GM18498 (cell line): ENCODE data around the gene SERINC3.

ENCODE experiments used
- ATAC-seq: cut with Tn5 transposase; IDR thresholded peaks from one replicate; pipeline ENCODE4 v1.9.1; 2021; ENCODE audit warnings: mild to moderate bottlenecking, moderate library complexity; ENCODE audit not compliant: unreplicated experiment

The SERINC3 gene

DNA sequence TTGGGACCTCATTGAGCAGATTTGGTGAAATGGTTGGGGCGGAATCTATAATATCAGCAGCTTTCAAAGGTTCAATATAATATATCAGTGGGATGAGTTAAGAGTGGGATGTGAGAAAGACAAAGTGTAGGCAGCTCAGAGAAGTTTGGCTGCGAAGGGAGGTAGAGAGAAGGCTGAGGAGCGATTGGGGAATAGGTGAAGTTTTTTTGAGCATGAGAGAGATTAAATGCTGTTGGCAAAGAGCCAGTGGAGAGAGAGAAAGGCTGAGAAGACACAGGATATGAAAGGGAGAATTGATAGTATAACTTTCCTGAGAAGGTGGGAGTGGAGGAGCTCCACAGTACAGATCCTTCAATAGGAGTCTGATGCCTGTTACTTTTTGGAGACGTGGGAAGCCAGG lies 12.1 kb upstream of the SERINC3 start:
- ATAC-seq: no peak

DNA sequence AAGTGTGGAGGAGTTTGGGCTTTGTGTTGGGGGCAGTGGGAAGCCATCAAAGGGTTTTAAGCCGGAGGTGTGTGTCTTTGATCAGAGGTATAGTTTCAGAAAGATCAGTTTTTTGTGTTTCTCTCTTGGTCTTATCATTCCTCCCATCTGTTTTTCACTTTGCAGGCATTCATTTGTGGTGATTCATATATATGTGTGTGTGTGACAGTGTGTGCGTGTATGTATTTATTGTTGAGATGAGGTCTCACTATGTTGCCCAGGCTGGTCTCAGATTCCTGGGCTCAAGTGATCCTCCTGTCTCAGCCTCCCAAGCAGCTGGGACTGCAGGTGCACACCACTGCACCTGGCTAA lies 11.1 kb upstream of the SERINC3 start:
- no peak for ATAC-seq

DNA sequence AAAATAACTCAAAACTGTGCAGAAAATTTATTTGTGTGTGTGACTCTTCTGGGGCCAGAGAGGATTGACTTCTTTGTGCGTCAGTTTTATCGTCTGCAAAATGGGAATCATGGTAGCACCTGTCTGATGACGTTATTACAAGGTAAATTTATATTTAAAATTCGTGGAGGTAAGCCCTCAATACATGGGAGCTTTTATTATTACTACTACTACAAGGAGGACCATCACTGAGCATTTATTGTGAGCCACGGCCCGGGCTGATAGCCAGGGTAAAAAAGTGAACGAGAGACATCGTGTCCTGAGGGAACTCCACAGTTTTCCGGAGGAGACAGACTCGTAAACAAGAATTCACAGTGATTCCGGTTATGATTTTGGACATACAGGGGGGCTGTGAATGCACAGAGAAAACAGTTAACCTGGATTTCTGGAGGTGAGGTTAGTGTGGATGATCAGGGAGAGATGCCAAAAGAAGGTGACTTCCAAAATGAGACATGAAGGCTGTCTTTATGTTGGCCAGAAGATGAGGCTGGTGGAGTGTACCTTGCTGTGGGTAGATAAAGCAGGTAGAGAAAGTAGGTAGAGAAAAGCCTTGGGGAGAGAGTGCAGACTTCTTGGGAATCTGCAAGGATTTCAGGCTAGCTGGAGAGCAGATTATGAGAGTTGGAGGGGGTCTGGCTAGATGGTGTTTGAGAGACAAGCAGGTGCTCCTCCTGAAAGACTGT lies 10.6 kb upstream of the SERINC3 start:
- no peak for ATAC-seq

DNA sequence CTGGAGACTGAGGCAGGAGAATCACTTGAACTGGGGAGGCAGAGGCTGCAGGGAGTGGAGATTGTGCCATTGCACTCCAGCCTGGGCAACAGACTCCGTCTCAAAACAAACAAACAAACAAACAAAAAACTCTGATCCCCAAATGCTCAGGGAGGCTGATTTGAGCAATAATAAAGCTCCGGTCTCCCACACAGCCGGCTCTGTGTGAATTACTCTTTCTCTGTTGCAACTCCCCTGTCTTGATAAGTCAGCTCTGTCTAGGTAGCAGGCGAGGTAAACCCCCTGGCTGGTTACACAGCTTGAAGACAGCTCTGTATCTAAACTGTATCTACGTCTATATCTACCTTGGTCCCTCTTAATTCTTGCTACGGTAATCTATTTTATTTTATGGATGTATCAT lies 6.4 kb upstream of the SERINC3 start:
- no peak for ATAC-seq

DNA sequence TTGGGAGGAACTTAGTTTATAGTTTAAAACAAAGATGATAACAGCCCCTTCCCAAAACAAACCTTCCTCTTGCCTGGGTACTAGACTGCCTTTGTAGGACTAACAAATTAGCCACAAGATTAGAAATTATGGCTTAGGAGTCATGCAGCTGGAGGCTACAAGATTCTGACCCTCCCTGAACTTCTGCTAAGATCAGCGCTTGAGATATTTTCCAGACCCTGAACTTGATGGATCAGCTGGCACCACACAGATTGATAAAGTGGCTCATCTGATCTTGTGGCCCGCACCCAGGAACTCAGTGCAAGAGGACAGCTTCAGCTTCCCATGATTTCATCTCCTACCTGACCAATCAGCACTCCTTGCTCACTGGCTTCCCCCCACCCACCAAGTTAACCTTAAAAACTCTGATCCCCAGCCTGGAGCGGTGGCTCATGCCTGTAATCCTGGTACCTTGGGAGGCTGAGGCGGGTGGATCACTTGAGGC lies 5.9 kb upstream of the SERINC3 start:
- no peak for ATAC-seq

DNA sequence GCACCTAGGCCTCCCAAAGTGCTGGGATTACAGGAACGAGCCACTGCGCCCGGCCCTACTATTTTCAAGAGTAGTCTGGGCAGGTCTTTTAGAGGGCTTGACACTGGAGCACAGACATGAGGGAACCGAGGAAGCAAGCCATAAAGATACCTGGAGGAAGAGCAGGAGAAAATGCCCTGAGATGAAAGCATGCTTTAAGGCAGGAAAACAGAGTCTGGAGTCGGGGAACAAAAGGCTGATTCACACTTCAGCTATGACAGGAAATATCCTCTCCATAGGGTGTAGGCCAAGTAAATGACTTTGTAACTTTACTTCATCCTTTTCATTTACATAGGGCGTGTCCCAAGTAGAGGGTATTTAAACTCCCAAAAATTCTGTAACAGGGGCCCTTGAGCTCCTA lies 4.3 kb upstream of the SERINC3 start:
- ATAC-seq: no peak

DNA sequence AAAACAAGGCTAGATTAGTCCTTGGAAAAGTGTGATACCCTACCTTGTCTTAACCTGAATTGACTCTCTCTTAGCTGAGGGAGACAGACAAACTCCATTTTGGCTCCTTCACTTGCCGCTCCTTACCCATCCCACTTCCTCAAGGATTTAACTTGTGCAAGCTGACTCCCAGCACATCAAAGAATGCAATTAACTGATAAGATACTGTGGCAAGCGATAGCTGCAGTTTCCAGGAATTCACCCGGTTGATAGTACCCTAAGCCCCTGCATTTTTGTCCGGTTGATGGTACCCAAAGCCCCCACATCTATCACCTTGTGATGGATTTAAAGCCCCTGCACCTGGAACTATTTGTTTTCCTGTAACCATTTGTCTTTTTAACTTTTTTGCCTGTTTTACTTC lies 1.9 kb upstream of the SERINC3 start:
- no peak for ATAC-seq

DNA sequence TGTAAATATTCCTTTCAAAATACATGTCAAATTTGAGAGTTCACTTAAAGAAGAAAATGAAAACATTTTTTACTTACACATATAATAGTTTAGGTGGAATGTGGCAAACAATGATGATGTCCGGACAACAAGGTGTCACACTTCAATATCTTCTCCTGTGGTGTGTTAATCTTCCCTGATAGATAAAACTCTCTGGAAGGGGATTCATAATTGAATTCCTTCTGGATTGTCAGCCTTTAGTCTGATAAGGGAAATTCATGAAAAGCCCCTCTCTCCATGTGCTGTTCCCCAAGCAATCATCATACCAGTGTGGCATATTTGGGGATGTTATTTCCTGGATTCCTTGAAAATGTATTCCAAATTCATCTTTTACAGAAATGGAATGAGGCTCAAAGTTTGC lies 971 bp upstream of the SERINC3 start:
- ATAC-seq: no peak

DNA sequence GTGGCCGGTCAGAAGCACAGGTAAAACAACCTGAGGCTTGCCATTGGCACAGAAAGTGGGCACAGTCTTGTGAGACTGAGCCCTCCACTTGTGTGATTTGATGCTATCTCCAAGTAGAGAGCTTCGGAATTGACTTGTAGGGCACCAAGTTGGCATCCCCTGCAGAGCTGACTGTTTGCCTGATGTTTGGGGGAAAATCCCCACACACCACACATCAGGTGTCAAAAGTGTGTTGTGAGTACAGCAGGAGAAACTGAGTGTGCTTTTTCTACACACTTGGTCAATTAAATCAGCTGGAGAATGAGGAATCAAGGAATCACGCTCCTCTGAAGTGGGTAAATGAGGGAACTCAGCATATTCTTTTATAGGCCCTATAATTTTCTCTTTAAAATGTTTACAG lies 989 bp downstream of the SERINC3 start:
- ATAC-seq: no peak

DNA sequence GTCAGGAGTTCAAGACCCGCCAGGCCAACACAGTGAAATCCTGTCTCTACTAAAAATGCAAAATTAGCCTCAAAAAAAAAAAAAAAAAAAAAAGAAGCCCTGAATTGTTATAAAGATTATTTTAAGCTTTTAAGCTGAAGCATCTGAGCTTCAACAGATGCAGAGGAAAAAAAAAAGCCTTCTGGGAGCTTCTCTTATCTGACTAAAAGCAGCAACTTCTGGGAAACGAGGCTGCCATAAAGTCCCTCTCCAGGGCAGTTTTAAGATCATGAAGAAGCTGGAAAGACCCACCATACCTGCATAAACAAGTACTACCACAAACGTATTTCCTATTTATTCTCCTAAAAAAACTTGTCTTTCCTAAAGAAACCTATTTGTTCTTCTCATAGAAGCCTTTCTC lies 3.6 kb downstream of the SERINC3 start:
- no peak for ATAC-seq

DNA sequence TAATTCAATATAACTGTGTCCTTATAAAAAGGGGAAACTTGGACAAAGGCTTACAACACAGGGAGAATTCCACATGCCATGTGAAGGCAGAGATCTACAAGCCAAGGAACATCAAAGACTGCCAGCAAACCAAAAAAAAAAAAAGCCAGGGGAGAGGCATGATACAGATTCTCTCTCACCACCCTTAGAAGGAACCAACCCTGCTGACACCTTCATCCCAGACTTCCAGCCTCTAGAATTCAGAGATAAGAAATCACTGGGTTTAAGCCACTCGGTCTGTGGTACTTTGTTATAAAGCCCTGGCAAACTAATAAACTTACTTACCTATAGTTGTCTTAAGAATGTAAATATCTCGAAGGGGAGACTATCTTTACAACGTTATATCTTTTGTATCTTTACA lies 4.4 kb downstream of the SERINC3 start:
- ATAC-seq: no peak

DNA sequence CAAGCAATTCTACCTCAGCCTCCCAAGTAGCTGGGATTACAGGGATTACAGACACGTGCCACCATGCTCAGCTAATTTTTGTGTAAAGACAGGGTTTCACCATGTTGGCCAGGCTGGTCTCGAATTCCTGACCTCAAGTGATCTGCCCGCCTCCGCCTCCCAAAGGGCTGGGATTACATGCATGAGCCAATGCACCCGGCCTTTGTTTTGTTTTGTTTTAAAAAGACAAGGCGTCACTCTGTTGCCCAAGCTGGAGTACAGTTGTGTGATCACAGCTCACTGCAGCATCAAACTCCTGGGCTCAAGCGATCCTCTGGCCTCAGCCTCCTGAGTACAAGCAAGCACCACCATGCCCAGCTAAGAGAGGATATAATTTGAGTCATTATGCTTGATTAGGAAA lies 5.4 kb downstream of the SERINC3 start:
- no peak for ATAC-seq

DNA sequence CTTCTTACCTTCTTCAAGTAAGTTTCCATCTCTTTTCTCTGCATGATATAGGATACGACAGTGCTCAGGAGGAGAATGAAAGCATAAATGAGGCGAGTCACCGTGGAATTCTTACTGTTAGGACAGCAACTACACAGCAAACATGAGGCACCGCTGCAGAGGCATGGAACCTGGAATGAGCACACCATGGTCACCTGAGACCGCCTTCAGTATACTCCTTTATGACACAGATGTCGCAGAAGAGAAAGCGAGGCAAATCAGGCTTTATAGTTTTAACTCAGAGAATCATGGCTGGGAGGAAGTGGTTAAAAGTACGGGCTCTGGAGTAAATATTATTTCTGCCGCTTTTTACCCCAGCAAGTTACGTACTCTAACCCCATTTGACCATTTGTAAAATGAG lies 8.0 kb downstream of the SERINC3 start:
- no peak for ATAC-seq

DNA sequence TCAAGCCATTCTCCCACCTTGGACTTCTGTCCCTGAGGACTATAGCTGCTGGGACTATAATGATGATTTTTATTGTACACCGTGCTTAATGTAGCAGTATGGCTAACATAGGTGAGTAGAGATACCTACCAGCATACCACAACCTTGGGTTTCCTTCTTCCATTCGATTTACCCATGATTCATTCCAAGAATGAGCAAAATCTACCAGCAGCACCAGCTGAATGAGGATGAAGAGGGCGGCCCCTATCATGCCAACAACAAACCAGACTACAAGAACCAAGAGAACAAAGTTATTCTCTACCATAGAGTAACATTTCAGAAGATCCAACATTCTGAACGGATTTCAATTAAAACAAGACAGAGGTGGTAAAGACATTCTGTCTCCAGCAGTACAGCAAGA lies 12.1 kb downstream of the SERINC3 start:
- ATAC-seq: no peak

DNA sequence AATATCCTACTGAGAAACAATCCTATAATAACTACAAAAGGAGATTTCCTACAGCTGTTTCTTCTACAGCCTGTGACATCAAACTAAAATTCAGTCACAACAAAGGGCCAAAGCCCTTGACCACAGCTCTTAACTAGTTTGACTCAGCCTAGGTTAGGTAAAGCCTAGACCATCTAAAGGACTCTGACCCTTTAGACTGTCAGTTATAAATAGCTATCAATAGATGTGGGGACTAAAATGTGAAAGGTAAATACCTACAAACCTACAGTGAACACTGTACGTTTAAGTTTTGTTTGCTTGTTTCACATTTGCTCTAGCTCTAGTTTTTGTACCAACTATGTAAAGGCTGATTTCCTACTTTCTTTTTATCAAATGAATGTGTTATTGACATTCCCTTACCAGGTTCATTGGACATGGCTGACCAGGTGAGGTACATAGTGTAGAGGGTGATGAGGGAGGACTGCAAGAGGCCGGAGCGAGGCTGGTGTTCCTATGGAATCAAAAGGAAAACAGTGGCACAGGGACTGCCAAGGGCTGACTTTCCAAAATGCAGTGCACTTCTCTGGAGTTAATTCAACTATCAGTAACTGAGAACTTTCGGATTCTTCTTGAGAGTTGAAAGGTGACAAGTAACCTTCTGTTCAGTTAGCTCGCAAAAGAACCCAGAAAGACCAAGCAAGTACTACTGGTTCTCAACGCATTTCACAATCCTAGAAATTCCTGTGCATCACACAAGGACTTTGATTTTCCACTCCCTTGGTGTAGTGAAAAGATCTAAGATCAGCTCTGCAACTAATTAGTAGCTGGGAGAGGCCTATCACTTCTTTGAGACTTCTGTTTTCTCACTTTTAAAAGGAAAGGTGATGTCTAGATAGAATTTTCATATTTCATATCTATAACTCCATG lies 17.2 kb downstream of the SERINC3 start:
- ATAC-seq: no peak

DNA sequence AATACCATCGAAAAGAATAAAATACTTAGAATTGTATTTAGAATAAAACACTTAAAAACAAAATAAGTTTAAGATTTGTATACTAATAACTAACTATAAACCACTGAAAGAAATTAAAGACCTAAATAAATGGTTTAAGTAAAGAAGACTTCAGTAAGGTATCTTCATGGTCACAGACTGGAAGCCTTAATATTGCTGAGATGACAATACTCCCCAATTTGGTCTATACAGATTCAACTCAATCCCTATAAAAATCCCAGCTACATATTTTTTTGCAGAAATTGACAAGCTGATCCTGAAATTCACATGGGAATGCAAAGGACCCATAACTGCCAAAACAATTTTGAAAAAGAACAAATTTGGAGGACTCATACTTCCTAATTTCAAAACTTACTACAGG lies 18.9 kb downstream of the SERINC3 start:
- ATAC-seq: no peak

DNA sequence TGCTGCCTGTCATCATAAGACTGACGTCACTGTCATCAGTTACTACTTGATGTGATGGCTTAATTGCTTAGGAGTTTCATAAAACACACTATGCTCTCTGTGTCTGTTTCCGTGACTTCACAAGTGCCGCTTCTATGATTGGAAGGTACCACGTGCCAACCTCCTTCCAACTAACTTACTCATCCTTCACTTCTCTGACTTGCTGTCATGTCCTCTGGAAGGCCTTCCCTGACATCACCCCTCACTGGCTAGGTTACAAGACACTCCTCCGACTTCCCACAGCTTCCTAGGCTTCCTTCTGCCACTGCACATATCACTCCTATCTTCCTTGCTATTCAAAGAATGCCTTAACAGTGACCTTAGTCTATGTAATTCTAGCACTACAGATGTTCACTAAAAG lies 20.4 kb downstream of the SERINC3 start:
- ATAC-seq: no peak

DNA sequence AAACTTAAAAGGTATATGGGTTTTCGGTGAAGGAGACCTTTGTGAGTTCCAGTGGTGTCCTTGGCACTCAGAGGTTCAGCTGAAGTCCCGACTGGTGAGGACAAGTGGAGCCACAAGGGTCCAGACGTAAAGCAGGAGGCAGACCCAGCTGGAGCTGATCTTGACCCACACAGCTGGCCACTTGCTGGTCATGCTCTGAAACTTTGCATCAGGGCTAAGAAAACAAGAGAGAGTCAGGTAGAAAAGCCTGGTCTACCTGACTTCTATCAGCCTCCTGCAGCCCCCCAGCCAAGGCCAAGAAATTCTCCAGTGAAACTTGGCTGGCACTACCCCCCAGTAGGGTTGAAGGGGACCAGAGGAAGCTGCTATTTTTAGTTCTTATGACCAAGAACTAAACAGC lies 21.6 kb downstream of the SERINC3 start:
- ATAC-seq: no peak

DNA sequence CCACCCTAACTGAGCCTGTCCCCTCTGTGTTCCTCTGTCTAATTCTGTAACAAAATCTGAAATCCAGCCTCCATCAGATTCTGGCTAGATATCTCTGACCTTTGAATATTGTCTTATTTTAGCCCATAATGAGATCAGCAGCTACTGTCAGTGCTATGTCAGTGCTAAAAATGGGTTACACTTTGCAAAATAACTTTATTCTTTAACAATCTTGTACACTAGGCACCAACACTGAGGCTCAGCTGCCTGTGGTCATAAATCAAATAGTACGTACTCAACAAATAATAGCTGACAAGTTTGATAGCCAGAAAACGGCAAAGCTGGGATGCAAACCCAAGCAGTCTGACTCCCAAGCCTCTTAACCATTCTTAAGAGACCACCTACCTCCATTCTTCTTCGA lies 24.1 kb downstream of the SERINC3 start:
- ATAC-seq: no peak

DNA sequence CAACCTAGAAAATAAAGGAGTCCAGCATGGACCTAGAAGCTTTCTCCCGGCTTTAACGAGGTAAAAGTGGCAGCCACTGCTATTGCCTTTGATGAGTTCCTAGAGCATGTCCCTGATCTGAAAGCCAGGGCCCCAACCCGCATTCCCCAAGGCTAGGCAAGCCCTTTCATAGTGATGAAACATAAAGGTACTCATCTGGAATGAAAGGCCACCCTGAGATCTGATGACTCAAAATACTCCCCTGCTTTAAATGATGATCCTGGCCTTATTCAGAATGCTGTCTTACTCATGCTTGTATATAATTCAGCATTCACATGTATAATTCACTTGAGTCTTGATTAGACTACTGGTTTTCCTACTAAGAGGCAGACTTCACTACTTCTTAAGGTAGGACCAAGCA lies 24.9 kb downstream of the SERINC3 start:
- no peak for ATAC-seq

DNA sequence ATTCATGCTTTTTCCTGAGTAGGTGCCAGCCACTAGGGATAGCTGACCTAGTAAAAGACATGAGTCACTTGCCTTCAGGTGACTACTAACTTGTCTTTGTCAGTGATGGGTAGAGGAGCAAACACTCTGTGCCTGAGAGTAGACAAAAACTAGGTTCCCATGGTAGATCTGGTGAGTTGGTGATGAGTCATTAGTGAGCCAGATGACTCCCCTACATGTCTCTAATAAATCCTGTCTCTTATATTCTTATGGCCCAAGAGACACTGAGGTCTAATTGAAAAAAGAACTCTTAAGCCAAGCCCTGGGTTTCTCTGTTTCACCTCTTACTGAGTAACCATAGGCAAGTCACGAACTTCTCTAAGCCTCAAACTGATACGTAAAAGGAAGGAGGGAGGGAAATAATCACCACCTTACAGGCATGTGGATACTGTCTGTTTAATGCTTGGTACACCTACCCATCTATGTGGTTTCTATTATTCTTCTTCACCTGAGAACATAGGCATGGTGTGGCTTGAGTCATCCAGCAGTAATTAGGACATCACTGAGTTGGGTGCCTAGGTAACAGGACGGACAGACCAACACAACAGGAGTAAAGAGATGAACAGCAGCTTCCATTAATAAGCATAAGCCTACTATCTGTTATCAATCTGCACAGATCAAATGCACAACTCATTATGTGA lies 25.9 kb downstream of the SERINC3 start:
- ATAC-seq: no peak

DNA sequence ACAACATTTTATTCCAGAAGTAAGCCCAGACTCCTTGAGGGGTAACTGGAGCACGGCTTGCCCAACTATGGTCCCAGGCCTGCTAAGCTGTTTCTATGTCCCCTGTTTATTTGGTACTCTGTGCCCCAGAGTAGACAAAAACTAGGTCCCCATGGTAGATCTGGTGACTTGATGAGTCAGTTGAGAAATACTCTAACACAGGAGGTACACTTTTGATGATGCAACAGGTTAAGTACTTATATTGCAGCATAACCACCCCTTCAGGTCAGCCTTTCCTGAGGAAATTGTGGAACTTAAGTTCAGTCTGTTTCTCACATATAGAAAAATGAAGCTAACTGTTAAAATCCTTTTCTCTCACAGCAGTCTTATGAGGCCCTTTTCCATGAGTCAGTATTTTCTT lies 26.6 kb downstream of the SERINC3 start:
- no peak for ATAC-seq
